Kidney epithelial cell (primary cell): Measurements from ENCODE around the gene SPATS1. TPM values are rescaled to one million over a fixed set of nuclear protein-coding genes. Genes with fewer than 3 reads are reported as not detected.

Source experiments
- DNase-seq: peaks from one replicate; pipeline ENCODE4 v3.0.0-alpha.2; 2010; ENCODE audit warnings: low read depth
- H3K27me3 ChIP-seq: 2 replicates; pipeline ENCODE4 v1.6.0; 2011; ENCODE audit warnings: low read length; ENCODE audit not compliant: control insufficient read depth, insufficient read depth
- H3K36me3 ChIP-seq: 2 replicates; pipeline ENCODE4 v1.5.1; 2011; ENCODE audit warnings: low read length; ENCODE audit not compliant: control insufficient read depth, insufficient read depth
- H3K4me3 ChIP-seq: 2 replicates; pipeline ENCODE4 v1.5.1; 2011; ENCODE audit warnings: low read depth, mild to moderate bottlenecking, control low read depth, low read length
- CTCF ChIP-seq: IDR thresholded peaks from 2 replicates; pipeline ENCODE4 v1.5.1; 2011; ENCODE audit warnings: mild to moderate bottlenecking, moderate library complexity, low read length, control low read depth, inconsistent platforms; ENCODE audit not compliant: insufficient read depth, poor library complexity, severe bottlenecking
- total RNA-seq: library from RNA; depleted of rRNA; stranded (reverse); fragments of >200 nt; gene quantifications from 2 replicates; pipeline ENCODE4 v1.2.3, GENCODE V29; 2015

Gene SPATS1
- total RNA-seq, 1 donor from 2014 or later: not detected

GRCh38 chr6:44309092-44309491 is 33.4 kb upstream of the SPATS1 start:
- DNase-seq: no peak
- TF ChIP-seq CTCF: no peak
- Histone ChIP-seq H3K36me3 (peaks cover 2% of the 10 kb centered on the region), H3K27me3 (no peaks in the 10 kb centered on the region), H3K4me3 (no peak overlapping the region)

GRCh38 chr6:44309631-44310030 is 32.8 kb upstream of the SPATS1 start:
- no peak for TF ChIP-seq CTCF
- no peak for DNase-seq
- no peak overlapping the region for H3K4me3 ChIP-seq
- no peaks in the 10 kb centered on the region for H3K27me3 ChIP-seq
- H3K36me3 ChIP-seq: peaks cover 2% of the 10 kb centered on the region

GRCh38 chr6:44310241-44310640 is 32.2 kb upstream of the SPATS1 start:
- Histone ChIP-seq H3K36me3 (peaks cover 2% of the 10 kb centered on the region), H3K4me3 (no peak overlapping the region), H3K27me3 (no peaks in the 10 kb centered on the region)
- DNase-seq: no peak
- TF ChIP-seq CTCF: no peak

GRCh38 chr6:44311304-44311703 is 31.1 kb upstream of the SPATS1 start:
- DNase-seq: no peak
- TF ChIP-seq CTCF: no peak
- H3K36me3 ChIP-seq: peaks cover 2% of the 10 kb centered on the region
- no peak overlapping the region for H3K4me3 ChIP-seq
- peaks cover 1% of the 10 kb centered on the region for H3K27me3 ChIP-seq

- no peak for TF ChIP-seq CTCF
These were observed 30.7 kb upstream of the SPATS1 start for GRCh38 chr6:44311767-44312166.

More at GRCh38 chr6:44311767-44312166, 30.7 kb upstream of the SPATS1 start:
- Histone ChIP-seq H3K36me3 (peaks cover 2% of the 10 kb centered on the region), H3K4me3 (no peak overlapping the region), H3K27me3 (peaks cover 2% of the 10 kb centered on the region)
- no peak for DNase-seq
